ENCODE data around the gene PRSS16. TPM values are rescaled to one million over a fixed set of nuclear protein-coding genes. Genes with fewer than 3 reads are reported as not detected.

Gene PRSS16
- total and polyA plus RNA-seq, 9 of the 15 experiments (the other 6 are each of a cell fraction or from before 2014, with no cell fraction given), result 4.5 to 21.3 (median 12.1) TPM

GRCh38 chr6:27209659-27210269 lies 37.7 kb upstream of the PRSS16 start:
- Histone ChIP-seq H2AFZ (ENCODE audit: low read depth, low read length) (peak overlapping the region; percentile 77), H3K4me3 (peak overlapping the region; percentile 28), H3K9me1 (ENCODE audit: control insufficient read depth, insufficient read depth, low read length) (no peaks in the 10 kb centered on the region), H3K9me3 (replicated peaks; ENCODE audit: control insufficient read depth, insufficient read depth, low read depth, low read length) (no peaks in the 10 kb centered on the region), H4K20me1 (replicated peaks; ENCODE audit: control insufficient read depth, insufficient read depth, low read length) (no peaks in the 10 kb centered on the region), H3K4me2 (ENCODE audit: insufficient read depth, low read length) (peak overlapping the region; percentile 59), H3K36me3 (ENCODE audit: control insufficient read depth, insufficient read depth, low read length) (no peaks in the 10 kb centered on the region), H3K27ac (ENCODE audit: extremely low read depth, low read depth, low read length) (no peak overlapping the region), H3K4me1 (replicated peaks in 1 of 2; ENCODE audit: control insufficient read depth in 2 of 2, insufficient read depth in 2 of 2, low read length in 2 of 2) (peaks cover 8 to 11% of the 10 kb centered on the region in 2 experiments; a peak in 3 of 5 replicates), H3K9ac (ENCODE audit: insufficient read depth in 1 of 2, low read depth in 2 of 2, low read length in 2 of 2) (peak overlapping the region; percentile 5 to 28; a peak in 2 of 4 replicates), H3K27me3 (ENCODE audit: control insufficient read depth in 2 of 2, insufficient read depth in 2 of 2, low read length in 2 of 2) (no peaks in the 10 kb centered on the region), H3K79me2 (ENCODE audit: control insufficient read depth, insufficient read depth, low read length) (no peaks in the 10 kb centered on the region)
- ChIA-PET CTCF (ENCODE audit: low intra/inter-chr PET ratio) (no interaction called here), POLR2A (interaction anchor here (1.0 kb wide), 1 partner anchor 9 kb away, joined by 3 read pairs; no protein-coding TSS in a partner anchor)
- FAIRE-seq (peak; percentile 26), ATAC-seq (peak; percentile 63), DNase-seq (ENCODE audit: extremely low read depth in 1 of 4, low spot score in 3 of 4) (peak in 3 of 4 experiments; percentile 26 to 80 (median 49))
- WGBS (ENCODE audit: insufficient coverage, low coverage, missing lambda C conversion rate), result 22% methylated on average over 18 of the region's 18 CpGs
- in situ Hi-C loops (cut with MboI), result no loop called here
- intact Hi-C loops (cut with micrococcal nuclease), result loop anchor here (5.0 kb wide), 6 partner anchors 32 to 543 kb away; partner anchors contain the start of gene ZNF391
- BruUV-seq (replicated peaks), result no TSS peak
- TF ChIP-seq CREB1 (IDR thresholded peaks at IDR 0.05), result 0 out of 2 replicates have a peak, but pooled peaks have one; percentile 37
- no peak for TF ChIP-seq CREB1 (CRISPR knock-in tag; IDR thresholded peaks at IDR 0.05)
- TF ChIP-seq TEAD4 (IDR thresholded peaks at IDR 0.05; ENCODE audit: low read length), result peak; percentile 62
- no peak for TF ChIP-seq TEAD4 (CRISPR knock-in tag; IDR thresholded peaks at IDR 0.05; ENCODE audit: borderline replicate concordance)
- TF ChIP-seq SAP30 (IDR thresholded peaks at IDR 0.05; ENCODE audit: borderline replicate concordance, insufficient read depth, low read depth, low read length, poor library complexity, severe bottlenecking), result no peak
- TF ChIP-seq HES1 (IDR thresholded peaks at IDR 0.05; ENCODE audit: low read depth), result 0 out of 2 replicates have a peak, but pooled peaks have one; percentile 10
- TF ChIP-seq ZNF24 (IDR thresholded peaks at IDR 0.05), result 0 out of 2 replicates have a peak, but pooled peaks have one; percentile 10
- TF ChIP-seq FOXK2 (conservative IDR thresholded peaks at IDR 0.05 in 1 of 2, IDR thresholded peaks at IDR 0.05 in 1 of 2; ENCODE audit: low read depth in 2 of 2), result peak; percentile 81 to 86
- peak in 1 of 3 experiments; percentile 22 for TF ChIP-seq YY1 (IDR thresholded peaks at IDR 0.05; ENCODE audit: borderline replicate concordance in 1 of 3, control insufficient read depth in 1 of 3, extremely low read depth in 1 of 3, insufficient read depth in 3 of 3, insufficient read length in 1 of 3, insufficient replicate concordance in 2 of 3, low read depth in 1 of 3, low read length in 2 of 3)
- no peak for TF ChIP-seq MYNN (IDR thresholded peaks at IDR 0.05)
- no peak for TF ChIP-seq MYNN (CRISPR knock-in tag; IDR thresholded peaks at IDR 0.05)
- TF ChIP-seq CXXC5 (CRISPR knock-in tag; IDR thresholded peaks at IDR 0.05), result peak; percentile 34
- TF ChIP-seq ATF1 (CRISPR knock-in tag; IDR thresholded peaks at IDR 0.05), result no peak
- TF ChIP-seq ATF1 (tag; IDR thresholded peaks at IDR 0.05), result peak; percentile 42; the same call in 1 of the 2 replicates
- no peak for TF ChIP-seq PREB (CRISPR knock-in tag; IDR thresholded peaks at IDR 0.05)
- TF ChIP-seq ZBTB7A (IDR thresholded peaks at IDR 0.05; ENCODE audit: borderline replicate concordance, control insufficient read depth, low read depth, low read length), result no peak
- no peak for TF ChIP-seq ZNF57 (CRISPR knock-in tag; IDR thresholded peaks at IDR 0.05)
- 0 out of 2 replicates have a peak, but pooled peaks have one; percentile 27 for TF ChIP-seq CHD2 (IDR thresholded peaks at IDR 0.05; ENCODE audit: low read depth, low read length)
- 0 out of 2 replicates have a peak, but pooled peaks have one; percentile 28 for TF ChIP-seq L3MBTL2 (IDR thresholded peaks at IDR 0.05)

Data from K562 (cell line).